ENCODE data around the gene EHMT2.

EHMT2 gene

DNA sequence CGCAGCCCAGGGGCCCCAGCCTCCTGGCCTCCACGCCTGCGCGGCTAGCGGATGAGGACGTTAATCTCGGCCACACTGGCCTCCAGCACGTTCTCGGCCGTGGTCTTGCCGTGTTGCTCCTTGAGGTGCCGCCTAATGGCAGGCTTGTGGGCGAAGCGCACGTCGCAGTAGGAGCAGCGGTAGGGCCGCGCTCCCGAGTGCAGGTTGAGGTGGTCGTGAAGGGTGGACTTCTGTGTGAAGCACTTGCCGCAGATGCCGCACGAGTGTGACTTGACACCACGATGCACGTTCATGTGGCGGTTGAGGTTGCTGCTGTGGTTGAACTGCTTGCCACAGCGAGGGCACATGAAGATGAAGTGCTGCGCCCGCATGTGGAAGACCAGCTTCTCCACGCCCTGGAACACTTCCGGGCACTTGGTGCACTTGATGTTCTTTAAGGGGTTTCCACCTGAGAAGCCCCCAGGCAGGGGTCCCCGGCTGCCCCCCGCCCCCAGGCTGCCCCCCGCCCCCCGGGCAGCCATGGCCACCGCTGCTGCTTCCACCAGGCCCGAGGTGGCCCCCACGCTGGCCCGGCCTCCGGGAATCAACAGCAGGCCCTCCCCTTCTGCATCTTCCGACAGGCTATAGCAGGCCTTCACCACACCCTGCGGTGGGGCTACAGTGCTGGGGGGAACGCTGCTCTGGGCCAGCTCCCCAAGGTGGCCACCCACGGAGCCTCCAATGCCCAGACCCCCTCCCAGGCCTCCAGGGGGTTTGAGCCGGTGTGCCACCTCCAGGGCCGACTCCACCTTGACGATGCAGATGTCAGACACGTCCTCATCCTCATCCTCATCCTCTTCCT lies 2.6 kb upstream of the EHMT2 start:
- H3K4me3 ChIP-seq (ENCODE audit: low read depth, low read length) = no peak overlapping the region
- no peak for DNase-seq (ENCODE audit: low read depth)
- TF ChIP-seq CTCF (IDR thresholded peaks at IDR 0.05; ENCODE audit: low read depth, low read length, missing control alignments) = no peak

- DNase-seq (ENCODE audit: low read depth) = no peak
- TF ChIP-seq CTCF (IDR thresholded peaks at IDR 0.05; ENCODE audit: low read depth, low read length, missing control alignments) = no peak
- no peak overlapping the region for H3K4me3 ChIP-seq (ENCODE audit: low read depth, low read length)
Observed at GRCh38 chr6:31899215-31899614, 1.7 kb upstream of the EHMT2 start.

GRCh38 chr6:31898383-31899011 lies 999 bp upstream of the EHMT2 start:
- DNase-seq (ENCODE audit: low read depth) = no peak
- peak overlapping the region; percentile 94 for H3K4me3 ChIP-seq (ENCODE audit: low read depth, low read length)
- TF ChIP-seq CTCF (IDR thresholded peaks at IDR 0.05; ENCODE audit: low read depth, low read length, missing control alignments) = no peak

- H3K4me3 ChIP-seq (ENCODE audit: low read depth, low read length) = peak overlapping the region; percentile 94
- DNase-seq (ENCODE audit: low read depth) = no peak
- no peak for TF ChIP-seq CTCF (IDR thresholded peaks at IDR 0.05; ENCODE audit: low read depth, low read length, missing control alignments)
Observed at GRCh38 chr6:31896856-31897611, 464 bp downstream of the EHMT2 start.

- no peak for DNase-seq (ENCODE audit: low read depth)
- peak overlapping the region; percentile 94 for H3K4me3 ChIP-seq (ENCODE audit: low read depth, low read length)
- no peak for TF ChIP-seq CTCF (IDR thresholded peaks at IDR 0.05; ENCODE audit: low read depth, low read length, missing control alignments)
Observed at GRCh38 chr6:31896493-31896855, 1.0 kb downstream of the EHMT2 start.

- no peak for DNase-seq (ENCODE audit: low read depth)
- no peak overlapping the region for H3K4me3 ChIP-seq (ENCODE audit: low read depth, low read length)
- TF ChIP-seq CTCF (IDR thresholded peaks at IDR 0.05; ENCODE audit: low read depth, low read length, missing control alignments) = no peak
Observed at GRCh38 chr6:31892821-31893220, 4.7 kb downstream of the EHMT2 start.
